NCI-H2227 (cell line): Measurements from ENCODE around the gene NUDT6.
"Not testable (repeated sequence)": the region's sequence is repeated elsewhere in the genome, so short reads cannot be mapped to it uniquely, and the experiment has no call there.

ENCODE experiments used
- DNase-seq: peaks from one replicate; lab custom pipeline; 2025; ENCODE audit not compliant: unreplicated experiment; lab: John Stamatoyannopoulos, UW

Gene NUDT6

GRCh38 chr4:122921971-122922876 lies at the start of gene NUDT6:
TSS of gene NUDT6 (minus strand) at chr4:122922597. CDS start at chr4:122922572, 25 bp downstream.
- peak; percentile 57 for DNase-seq

- DNase-seq = no peak
Observed at GRCh38 chr4:122968227-122968812, 45.9 kb upstream of the NUDT6 start.

GRCh38 chr4:122967231-122967630 lies 44.8 kb upstream of the NUDT6 start:
- no peak for DNase-seq

- no peak for DNase-seq
Observed at GRCh38 chr4:122966201-122966600, 43.8 kb upstream of the NUDT6 start.

GRCh38 chr4:122963216-122963615 lies 40.8 kb upstream of the NUDT6 start:
- no peak for DNase-seq

- no peak for DNase-seq
Observed at GRCh38 chr4:122960611-122961000, 38.2 kb upstream of the NUDT6 start.

- no peak for DNase-seq
Observed at GRCh38 chr4:122959981-122960610, 37.7 kb upstream of the NUDT6 start.

- DNase-seq = no peak
Observed at GRCh38 chr4:122959441-122959840, 37.0 kb upstream of the NUDT6 start.

- no peak for DNase-seq
Observed at GRCh38 chr4:122958505-122958904, 36.1 kb upstream of the NUDT6 start.

- DNase-seq = no peak
Observed at GRCh38 chr4:122953924-122954323, 31.5 kb upstream of the NUDT6 start.

GRCh38 chr4:122952028-122952427 lies 29.6 kb upstream of the NUDT6 start:
- no peak for DNase-seq

- no peak for DNase-seq
Observed at GRCh38 chr4:122948671-122949070, 26.3 kb upstream of the NUDT6 start.

GRCh38 chr4:122946142-122946541 lies 23.7 kb upstream of the NUDT6 start:
- no peak for DNase-seq

- DNase-seq = not testable (repeated sequence)
Observed at GRCh38 chr4:122945136-122945535, 22.7 kb upstream of the NUDT6 start.

GRCh38 chr4:122932763-122933162 lies 10.4 kb upstream of the NUDT6 start:
- DNase-seq = no peak

GRCh38 chr4:122930862-122931261 lies 8.5 kb upstream of the NUDT6 start:
- peak; percentile 13 for DNase-seq

GRCh38 chr4:122928930-122929329 lies 6.5 kb upstream of the NUDT6 start:
- DNase-seq = no peak

GRCh38 chr4:122922877-122923511 lies 597 bp upstream of the NUDT6 start:
- DNase-seq = peak; percentile 85

- no peak for DNase-seq
Observed at GRCh38 chr4:122921300-122921699, 1.1 kb downstream of the NUDT6 start.

GRCh38 chr4:122920473-122920872 lies 1.9 kb downstream of the NUDT6 start:
- no peak for DNase-seq

GRCh38 chr4:122917731-122918130 lies 4.7 kb downstream of the NUDT6 start:
- DNase-seq = no peak
